Immature natural killer cell (primary cell): ENCODE data around the gene CETP. TPM values are rescaled to one million over a fixed set of nuclear protein-coding genes. Genes with fewer than 3 reads are reported as not detected.
A peak's percentile ranks its signal among the peaks of the same experiment; 100 is the strongest.

Experiments
- DNase-seq, 3 donors: peaks; one replicate each; pipeline ENCODE4 v3.0.0; 2022; ENCODE audit warnings: mixed read lengths in 1 of 3
- H3K27ac Mint-ChIP-seq, 6 donors: one replicate each; pipeline ENCODE4 v1.8.0; 2020; ENCODE audit warnings: mixed read lengths in 6 of 6, mild to moderate bottlenecking in 5 of 6, inconsistent platforms in 4 of 6, moderate library complexity in 3 of 6
- H3K27me3 Mint-ChIP-seq, 3 donors: one replicate each; pipeline ENCODE4 v1.8.0; 2020 to 2021; ENCODE audit warnings: low read depth in 3 of 3, mild to moderate bottlenecking in 3 of 3, mixed read lengths in 3 of 3, moderate library complexity in 3 of 3, inconsistent platforms in 1 of 3
- H3K36me3 Mint-ChIP-seq, 3 donors: one replicate each; pipeline ENCODE4 v1.8.0; 2020; ENCODE audit warnings: mixed read lengths in 3 of 3, inconsistent platforms in 2 of 3, mild to moderate bottlenecking in 2 of 3
- H3K4me1 Mint-ChIP-seq, 2 donors: one replicate each; pipeline ENCODE4 v1.8.0; 2020; ENCODE audit warnings: inconsistent platforms in 2 of 2, mild to moderate bottlenecking in 2 of 2, mixed read lengths in 2 of 2, moderate library complexity in 1 of 2
- H3K4me3 Mint-ChIP-seq, 5 donors: one replicate each; pipeline ENCODE4 v1.8.0; 2020; ENCODE audit warnings: mild to moderate bottlenecking in 5 of 5, mixed read lengths in 5 of 5, inconsistent platforms in 3 of 5, moderate library complexity in 3 of 5
- H3K9me3 Mint-ChIP-seq, 6 donors: one replicate each; pipeline ENCODE4 v1.8.0; 2020; ENCODE audit warnings: mild to moderate bottlenecking in 6 of 6, mixed read lengths in 6 of 6, inconsistent platforms in 4 of 6, moderate library complexity in 3 of 6
- polyA plus RNA-seq, 3 donors: library from polyadenylated mRNA; unstranded; fragments of 300-500 nt; fragmentation: Illumina TruSeq; gene quantifications; one replicate each; pipeline ENCODE4 v1.2.3, GENCODE V29; 2021

Gene CETP, protein sequence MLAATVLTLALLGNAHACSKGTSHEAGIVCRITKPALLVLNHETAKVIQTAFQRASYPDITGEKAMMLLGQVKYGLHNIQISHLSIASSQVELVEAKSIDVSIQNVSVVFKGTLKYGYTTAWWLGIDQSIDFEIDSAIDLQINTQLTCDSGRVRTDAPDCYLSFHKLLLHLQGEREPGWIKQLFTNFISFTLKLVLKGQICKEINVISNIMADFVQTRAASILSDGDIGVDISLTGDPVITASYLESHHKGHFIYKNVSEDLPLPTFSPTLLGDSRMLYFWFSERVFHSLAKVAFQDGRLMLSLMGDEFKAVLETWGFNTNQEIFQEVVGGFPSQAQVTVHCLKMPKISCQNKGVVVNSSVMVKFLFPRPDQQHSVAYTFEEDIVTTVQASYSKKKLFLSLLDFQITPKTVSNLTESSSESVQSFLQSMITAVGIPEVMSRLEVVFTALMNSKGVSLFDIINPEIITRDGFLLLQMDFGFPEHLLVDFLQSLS
- polyA plus RNA-seq, result under 1 TPM in 1 of 3 donors, not detected in 2; 0.22 TPM

DNA sequence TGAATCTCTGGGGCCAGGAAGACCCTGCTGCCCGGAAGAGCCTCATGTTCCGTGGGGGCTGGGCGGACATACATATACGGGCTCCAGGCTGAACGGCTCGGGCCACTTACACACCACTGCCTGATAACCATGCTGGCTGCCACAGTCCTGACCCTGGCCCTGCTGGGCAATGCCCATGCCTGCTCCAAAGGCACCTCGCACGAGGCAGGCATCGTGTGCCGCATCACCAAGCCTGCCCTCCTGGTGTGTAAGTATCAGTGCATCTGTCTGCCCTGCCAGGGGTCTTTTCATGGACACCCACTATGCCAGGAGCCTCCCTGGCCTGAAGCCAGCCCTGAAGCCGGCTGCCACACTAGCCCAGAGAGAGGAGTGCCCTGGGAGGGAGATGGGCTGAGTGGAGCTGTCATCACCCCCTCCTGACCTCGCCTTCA lies at the start of gene CETP:
Gene CETP (plus strand): TSS at position 100 of the 431 bp plus-strand sequence. CDS start 30 bp downstream, at position 130.
- Mint-ChIP-seq H3K36me3 (no peaks in the 10 kb centered on the region), H3K4me3 (no peak within 1 kb of the TSS), H3K9me3 (no peaks in the 10 kb centered on the region), H3K27me3 (peaks cover 0 to 1% (median 0%) of the 10 kb centered on the region in 3 donors), H3K27ac (no peak within 1 kb of the TSS), H3K4me1 (peaks cover 20 to 21% of the 10 kb centered on the region in 2 donors)
- DNase-seq, result no peak

DNA sequence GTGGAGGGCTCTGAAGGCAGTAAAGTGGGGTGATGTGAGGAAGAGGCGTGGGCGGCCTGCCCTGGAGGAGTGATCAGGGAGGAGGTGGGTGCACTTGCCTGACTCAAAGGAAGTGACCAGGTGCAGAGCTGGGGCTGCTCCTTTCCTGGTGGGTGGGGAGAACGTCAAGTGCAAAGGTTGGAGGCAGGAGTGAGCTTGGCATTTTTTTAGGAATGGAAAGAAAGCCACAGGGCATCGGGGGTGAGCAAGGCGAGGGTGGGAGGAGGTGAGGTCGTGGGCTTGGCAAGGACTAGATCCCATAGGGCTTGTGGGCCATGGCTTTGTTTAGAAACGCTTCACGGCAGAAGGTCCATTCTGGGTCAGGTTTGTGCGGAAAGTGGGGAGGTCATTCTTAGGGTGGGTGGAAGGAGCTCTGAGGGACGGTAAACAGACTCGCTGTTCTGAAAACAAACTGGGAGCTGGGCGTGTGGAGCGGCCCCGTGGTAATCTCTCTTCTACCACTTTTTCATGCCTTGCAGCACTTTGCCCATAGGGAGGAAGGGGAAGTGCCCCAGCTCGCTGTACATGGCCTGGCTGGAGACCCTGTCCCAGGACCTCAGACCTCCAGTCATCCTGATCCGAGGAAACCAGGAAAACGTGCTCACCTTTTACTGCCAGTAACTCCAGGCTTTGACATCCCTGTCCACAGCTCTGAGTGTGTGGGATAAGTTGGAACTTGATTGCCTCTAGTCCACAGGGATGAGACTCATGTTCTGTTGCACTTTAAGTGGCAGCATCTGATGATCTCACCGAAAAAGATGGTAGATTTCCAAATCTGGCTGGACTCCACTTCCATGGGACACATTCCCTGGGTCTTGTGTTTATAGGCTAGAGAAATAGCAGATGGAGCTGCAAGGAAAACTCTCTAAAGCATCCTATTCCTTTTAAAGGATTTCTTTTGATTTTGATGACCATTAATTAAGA lies 48.7 kb upstream of the CETP start:
- H3K4me3 Mint-ChIP-seq, result no peak overlapping the region
- peaks cover 0 to 4% (median 0%) of the 10 kb centered on the region in 3 donors for H3K36me3 Mint-ChIP-seq
- DNase-seq, result no peak
- H3K27ac Mint-ChIP-seq, result no peak overlapping the region
- H3K4me1 Mint-ChIP-seq, result peaks cover 12 to 14% of the 10 kb centered on the region in 2 donors
- H3K9me3 Mint-ChIP-seq, result no peaks in the 10 kb centered on the region
- H3K27me3 Mint-ChIP-seq, result peaks cover 4 to 6% (median 5%) of the 10 kb centered on the region in 3 donors

DNA sequence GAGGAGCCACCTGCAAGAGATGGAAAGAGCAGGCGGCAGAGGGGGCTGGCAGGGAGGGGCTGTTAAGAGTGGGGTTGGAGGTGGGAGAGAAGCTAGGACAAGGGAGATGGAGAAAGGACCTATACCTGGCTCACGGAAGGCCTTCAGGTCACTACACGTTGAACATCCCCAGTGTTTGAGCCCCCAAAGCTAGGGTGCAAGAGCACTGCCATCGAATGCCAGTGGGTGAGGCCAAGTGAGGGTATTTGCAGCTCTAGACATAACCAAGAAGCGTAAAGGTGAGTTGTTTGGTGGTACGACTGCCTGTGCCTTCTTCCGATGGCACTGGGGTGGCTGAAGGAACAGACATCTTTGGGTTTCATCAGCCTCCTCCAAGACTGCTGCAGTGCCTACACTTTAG lies 46.9 kb upstream of the CETP start:
- Mint-ChIP-seq H3K4me3 (no peak overlapping the region), H3K9me3 (no peaks in the 10 kb centered on the region), H3K27ac (peak overlapping the region in 1 of 6 donors; percentile 55), H3K4me1 (peaks cover 12 to 14% of the 10 kb centered on the region in 2 donors), H3K36me3 (peaks cover 0 to 4% (median 0%) of the 10 kb centered on the region in 3 donors), H3K27me3 (peaks cover 5 to 12% (median 9%) of the 10 kb centered on the region in 3 donors)
- DNase-seq, result no peak

DNA sequence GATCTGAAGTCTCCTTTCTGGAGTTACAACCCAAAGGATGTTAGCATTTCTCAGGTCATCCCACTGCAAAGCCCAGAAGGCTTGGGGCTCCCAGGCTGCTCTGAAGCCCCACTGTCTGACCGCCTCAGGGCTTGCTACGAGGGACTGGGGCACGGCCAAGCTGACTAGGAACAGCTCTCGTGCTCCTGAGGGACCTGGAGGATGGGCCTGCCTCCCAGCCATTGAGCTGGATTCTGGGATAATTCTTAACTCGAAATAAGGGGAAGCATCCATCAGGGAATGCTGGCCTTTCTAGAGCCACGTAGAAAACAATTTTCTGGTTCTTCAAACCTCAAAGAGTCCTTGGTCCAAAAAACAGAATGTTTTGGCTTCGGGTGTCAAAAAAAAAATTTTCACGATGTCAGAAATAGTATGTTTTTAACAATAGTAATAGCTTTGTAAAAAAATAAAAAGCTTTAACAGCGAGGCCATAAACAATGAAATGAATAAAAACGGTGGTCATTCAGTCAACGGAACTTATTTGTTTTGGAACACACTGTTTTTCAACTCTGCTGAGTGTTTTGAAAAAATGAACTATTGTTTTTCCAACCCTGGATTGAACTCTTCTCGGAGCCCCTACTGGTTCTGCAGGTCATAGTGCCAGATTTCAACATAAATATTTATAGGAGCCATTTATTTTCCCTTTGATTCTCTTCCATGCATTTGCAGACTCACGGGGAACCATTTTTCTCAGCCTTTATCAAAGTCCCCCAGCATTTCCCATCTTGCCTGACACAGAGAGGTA lies 46.2 kb upstream of the CETP start:
- Mint-ChIP-seq H3K36me3 (peaks cover 0 to 4% (median 0%) of the 10 kb centered on the region in 3 donors), H3K27ac (no peak overlapping the region), H3K9me3 (no peaks in the 10 kb centered on the region), H3K4me1 (peaks cover 12 to 14% of the 10 kb centered on the region in 2 donors), H3K4me3 (no peak overlapping the region), H3K27me3 (peaks cover 5 to 14% (median 9%) of the 10 kb centered on the region in 3 donors)
- DNase-seq, result no peak

DNA sequence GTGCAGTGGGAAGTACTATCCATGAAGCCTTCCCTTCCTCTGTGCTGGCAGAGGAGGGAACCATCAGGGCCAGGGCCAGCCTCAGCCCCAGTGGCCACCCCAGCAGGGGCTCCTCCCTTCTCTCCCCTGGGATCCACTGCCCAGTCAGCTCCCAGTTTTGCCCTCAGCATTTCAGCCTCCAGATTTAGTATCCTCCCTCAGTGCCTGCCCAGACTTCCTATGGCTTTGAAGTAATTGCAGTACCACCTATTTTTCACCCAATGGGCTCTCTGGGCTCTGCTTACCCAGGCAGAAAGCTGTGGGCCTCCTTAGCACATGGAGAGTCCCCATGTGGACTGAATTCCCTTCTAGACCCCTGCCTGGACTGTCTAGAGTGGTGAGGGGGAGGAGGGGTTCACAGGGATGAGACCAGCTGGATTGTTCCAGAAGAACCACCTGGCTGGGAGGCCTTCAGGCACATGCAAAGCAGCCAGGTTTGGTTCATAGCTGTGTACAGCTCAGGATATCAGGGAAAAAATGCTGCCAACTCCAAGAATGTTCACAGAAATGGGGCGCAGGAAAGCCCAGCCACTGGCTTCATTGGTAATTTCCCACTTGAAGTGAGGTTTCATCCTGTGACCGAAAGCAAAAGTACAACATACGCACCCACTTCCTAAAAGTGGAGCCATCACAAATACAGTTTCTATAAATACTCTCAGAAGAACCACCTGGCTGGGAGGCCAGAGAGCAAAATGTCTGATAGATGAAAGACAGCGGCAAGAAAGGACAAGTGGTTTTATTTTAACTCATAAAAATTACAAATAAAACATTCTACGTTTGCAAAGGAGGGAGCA lies 45.0 kb upstream of the CETP start:
- no peaks in the 10 kb centered on the region for H3K9me3 Mint-ChIP-seq
- H3K36me3 Mint-ChIP-seq, result peaks cover 0 to 4% (median 0%) of the 10 kb centered on the region in 3 donors
- H3K4me1 Mint-ChIP-seq, result peaks cover 12 to 14% of the 10 kb centered on the region in 2 donors
- H3K4me3 Mint-ChIP-seq, result peak overlapping the region in 4 of 5 donors; percentile 18 to 68 (median 42)
- peaks cover 7 to 14% (median 9%) of the 10 kb centered on the region in 3 donors for H3K27me3 Mint-ChIP-seq
- H3K27ac Mint-ChIP-seq, result peak overlapping the region; percentile 6 to 79 (median 74)
- DNase-seq, result peak; percentile 16 to 39 (median 27)

DNA sequence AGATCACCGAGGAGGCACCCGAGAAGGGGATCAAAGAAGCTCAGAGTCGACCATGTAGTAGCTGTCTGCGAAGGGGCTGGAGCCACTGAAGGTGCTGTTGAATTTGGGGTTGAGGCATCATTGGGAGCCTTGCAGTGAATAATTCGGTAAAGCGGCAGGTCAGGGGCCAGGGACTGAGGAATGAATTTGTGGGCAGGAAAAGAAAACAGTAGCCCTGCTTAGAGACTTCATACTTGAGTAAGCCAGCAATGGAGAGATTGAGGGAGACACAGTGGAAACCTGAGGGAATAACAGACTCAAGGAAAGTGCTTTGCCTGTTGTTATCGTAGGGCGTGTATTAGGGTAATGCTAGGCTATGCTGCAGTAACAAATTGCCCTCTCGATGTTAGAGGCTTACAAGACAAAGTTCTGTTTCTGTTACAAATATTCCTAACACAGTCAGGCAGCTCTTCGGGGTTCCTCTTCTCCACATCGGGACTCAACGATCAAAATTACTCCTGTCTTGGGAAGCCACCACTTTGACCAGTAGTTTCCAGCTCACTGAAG lies 43.2 kb upstream of the CETP start:
- peaks cover 4 to 13% (median 10%) of the 10 kb centered on the region in 3 donors for H3K27me3 Mint-ChIP-seq
- H3K9me3 Mint-ChIP-seq, result no peaks in the 10 kb centered on the region
- H3K36me3 Mint-ChIP-seq, result peaks cover 0 to 4% (median 0%) of the 10 kb centered on the region in 3 donors
- no peak overlapping the region for H3K4me3 Mint-ChIP-seq
- peaks cover 12 to 15% of the 10 kb centered on the region in 2 donors for H3K4me1 Mint-ChIP-seq
- no peak overlapping the region for H3K27ac Mint-ChIP-seq
- DNase-seq, result no peak

DNA sequence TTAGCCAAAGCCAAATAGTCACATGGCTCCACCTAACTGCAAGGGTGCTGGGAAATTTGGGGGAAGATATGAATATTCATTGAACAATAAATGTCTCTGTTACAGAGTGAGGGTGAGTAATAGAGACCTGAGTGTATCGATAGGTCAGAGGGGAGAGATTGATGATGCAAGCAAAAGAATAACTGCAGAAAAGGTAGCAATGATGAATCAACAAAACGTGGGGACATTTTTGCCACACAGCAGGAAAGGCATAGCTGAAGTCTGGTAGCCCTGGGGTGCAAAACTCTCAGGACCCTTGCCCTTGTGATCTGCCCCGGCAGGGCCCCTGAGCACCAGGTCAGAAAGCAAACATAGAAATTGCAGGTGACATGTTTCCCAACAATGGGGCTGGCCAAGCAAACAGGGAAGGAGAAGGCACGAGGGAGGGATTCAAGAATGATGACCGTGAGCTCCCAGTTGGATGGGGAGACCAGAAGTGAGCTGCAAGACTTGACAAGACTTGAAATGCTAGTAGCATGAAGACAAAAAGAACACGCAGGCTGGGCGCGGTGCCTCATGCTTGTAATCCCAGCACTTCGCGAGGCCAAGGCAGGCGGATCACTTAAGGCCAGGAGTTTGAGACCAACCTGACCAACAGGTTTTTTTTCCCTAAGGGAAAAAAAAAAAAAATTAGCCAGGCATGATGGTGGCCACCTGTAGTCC lies 42.5 kb upstream of the CETP start:
- H3K36me3 Mint-ChIP-seq, result peaks cover 0 to 4% (median 0%) of the 10 kb centered on the region in 3 donors
- H3K4me3 Mint-ChIP-seq, result no peak overlapping the region
- no peak for DNase-seq
- H3K27ac Mint-ChIP-seq, result no peak overlapping the region
- H3K9me3 Mint-ChIP-seq, result no peaks in the 10 kb centered on the region
- H3K27me3 Mint-ChIP-seq, result peaks cover 4 to 15% (median 10%) of the 10 kb centered on the region in 3 donors
- peaks cover 16 to 22% of the 10 kb centered on the region in 2 donors for H3K4me1 Mint-ChIP-seq

DNA sequence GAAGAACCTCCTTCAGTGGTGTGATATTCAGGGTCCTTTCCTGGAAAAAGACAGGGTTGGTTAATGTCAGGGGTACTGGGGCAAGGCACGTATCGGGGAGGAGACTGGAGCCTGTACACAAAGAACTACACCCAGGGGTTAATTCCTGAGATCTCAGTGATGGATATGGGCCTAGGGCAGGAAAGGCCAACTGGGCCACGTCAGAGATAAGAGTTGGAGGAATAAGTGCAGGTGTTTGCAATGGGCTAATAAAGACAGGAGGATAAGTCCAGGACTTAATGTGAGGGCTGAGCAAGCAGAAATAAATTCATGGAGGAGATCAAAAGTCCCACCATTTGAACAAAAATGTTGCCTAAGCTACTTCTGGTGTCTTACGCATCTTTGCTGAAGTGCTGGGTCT lies 40.2 kb upstream of the CETP start:
- no peak overlapping the region for H3K4me3 Mint-ChIP-seq
- peaks cover 5 to 18% (median 10%) of the 10 kb centered on the region in 3 donors for H3K27me3 Mint-ChIP-seq

DNA sequence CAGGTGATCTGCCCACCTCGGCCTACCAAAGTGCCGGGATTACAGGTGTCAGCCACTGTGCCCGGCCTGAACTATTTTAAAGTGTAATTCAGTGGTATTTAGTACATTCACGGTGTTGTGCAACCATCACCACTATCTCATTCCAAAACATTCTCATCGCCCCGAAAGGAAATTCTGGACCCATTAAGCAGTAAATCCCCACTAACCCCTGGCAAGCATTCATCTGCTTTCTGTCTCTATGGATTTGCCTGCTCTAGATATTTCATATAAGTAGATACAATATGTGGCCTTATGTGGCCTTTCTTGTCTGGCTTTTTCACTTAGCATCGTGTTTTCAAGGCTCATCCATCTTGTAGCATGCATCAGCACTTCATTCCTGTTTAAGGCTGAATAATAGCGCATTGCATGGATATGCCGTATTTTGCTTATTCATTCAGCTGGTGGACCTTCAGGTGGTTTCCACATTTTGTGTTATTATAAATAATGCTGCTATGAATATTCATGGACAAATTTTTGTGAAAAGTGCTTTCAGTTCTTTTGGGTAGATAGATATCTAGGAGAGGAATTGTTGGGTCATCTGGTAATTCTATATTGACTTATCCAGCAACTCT lies 38.2 kb upstream of the CETP start:
- H3K27ac Mint-ChIP-seq, result no peak overlapping the region
- no peaks in the 10 kb centered on the region for H3K9me3 Mint-ChIP-seq
- peaks cover 9 to 19% of the 10 kb centered on the region in 2 donors for H3K4me1 Mint-ChIP-seq
- no peak overlapping the region for H3K4me3 Mint-ChIP-seq
- DNase-seq, result no peak
- H3K36me3 Mint-ChIP-seq, result no peaks in the 10 kb centered on the region
- peaks cover 5 to 14% (median 6%) of the 10 kb centered on the region in 3 donors for H3K27me3 Mint-ChIP-seq

More for the DNA sequence above, 40.2 kb upstream of the CETP start:
- Mint-ChIP-seq H3K9me3 (no peaks in the 10 kb centered on the region), H3K4me1 (peaks cover 20 to 31% of the 10 kb centered on the region in 2 donors), H3K36me3 (peaks cover 0 to 4% (median 0%) of the 10 kb centered on the region in 3 donors), H3K27ac (no peak overlapping the region)
- no peak for DNase-seq

DNA sequence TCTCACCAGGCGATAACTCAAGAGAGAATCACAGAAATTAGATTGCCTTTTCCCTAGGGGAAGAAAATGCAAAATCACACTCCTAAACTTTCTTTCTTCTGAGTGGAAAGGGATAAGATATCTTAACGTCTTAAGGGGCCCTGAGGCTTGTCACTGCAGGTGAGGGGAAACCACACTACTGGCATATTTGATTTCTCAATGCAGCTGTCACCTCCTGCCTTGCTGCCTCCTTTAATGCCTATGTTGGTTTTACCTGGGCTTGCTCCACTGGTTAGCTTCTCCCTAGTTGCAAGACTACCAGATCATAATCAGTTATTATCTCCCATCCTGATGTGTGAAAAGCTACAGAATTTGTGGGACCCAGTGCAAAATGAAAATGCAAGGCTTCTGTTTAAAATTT lies 34.3 kb upstream of the CETP start:
- DNase-seq, result no peak
- H3K4me3 Mint-ChIP-seq, result no peak overlapping the region
- no peak overlapping the region for H3K27ac Mint-ChIP-seq
- no peaks in the 10 kb centered on the region for H3K36me3 Mint-ChIP-seq
- H3K27me3 Mint-ChIP-seq, result peaks cover 9 to 20% (median 13%) of the 10 kb centered on the region in 3 donors
- H3K4me1 Mint-ChIP-seq, result peaks cover 14 to 29% of the 10 kb centered on the region in 2 donors
- no peaks in the 10 kb centered on the region for H3K9me3 Mint-ChIP-seq

DNA sequence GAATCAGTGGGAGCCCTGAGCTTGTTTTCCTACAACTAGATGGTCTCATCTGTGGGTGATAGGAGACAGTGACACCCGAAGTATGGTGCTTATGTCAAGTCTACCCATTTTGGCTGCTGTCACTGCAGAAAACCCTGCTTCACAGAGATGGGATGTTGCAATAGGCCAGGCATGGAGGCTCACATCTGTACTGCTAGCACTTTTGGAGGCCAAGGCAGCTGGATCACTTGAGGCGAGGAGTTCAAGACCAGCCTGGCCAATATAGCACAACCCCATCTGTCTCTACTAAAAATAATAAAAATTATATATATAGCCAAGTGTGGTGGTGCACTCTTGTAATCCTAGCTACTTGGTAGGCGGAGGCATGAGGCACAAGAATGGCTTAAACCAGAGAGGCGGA lies 32.1 kb upstream of the CETP start:
- Mint-ChIP-seq H3K27ac (no peak overlapping the region), H3K36me3 (no peaks in the 10 kb centered on the region), H3K27me3 (peaks cover 19 to 23% (median 19%) of the 10 kb centered on the region in 3 donors), H3K4me1 (peaks cover 25 to 36% of the 10 kb centered on the region in 2 donors), H3K4me3 (no peak overlapping the region), H3K9me3 (no peaks in the 10 kb centered on the region)
- DNase-seq, result no peak
